Caco-2 (cell line): ENCODE data around the gene PBLD. TPM values are rescaled to one million over a fixed set of nuclear protein-coding genes. Genes with fewer than 3 reads are reported as not detected.

Source experiments
- BruUV-seq: library from RNA; stranded (reverse); fragments of 400-500 nt; replicated peaks from 2 replicates; lab custom pipeline; 2021; lab: Mats Ljungman, UMichigan
- CTCF ChIA-PET: fragments of 300-600 bp; sonication (Branson Sonifier 250); formaldehyde crosslinking; loops from one replicate; lab custom pipeline; 2022; ENCODE audit warnings: antibody characterized with exemption; lab: Charles Lee
- POLR2A ChIA-PET: fragments of 300-600 bp; sonication (Branson Sonifier 250); formaldehyde crosslinking; loops from one replicate; lab custom pipeline; 2022; ENCODE audit warnings: antibody characterized with exemption; lab: Charles Lee
- DNase-seq, 2 experiments: peaks; one replicate each; pipeline versions ENCODE4 v3.0.0 to v3.0.0-alpha.2; 2020 to 2022
- H3K27me3 ChIP-seq: replicated peaks from 2 replicates; pipeline ENCODE4 v1.6.0; 2011; ENCODE audit warnings: low read length; ENCODE audit not compliant: control insufficient read depth, insufficient read depth
- H3K36me3 ChIP-seq: 2 replicates; pipeline ENCODE4 v1.5.1; 2011; ENCODE audit warnings: low read length; ENCODE audit not compliant: control insufficient read depth, insufficient read depth
- H3K4me1 ChIP-seq: fragments of 250-450 bp; sonication (Bioruptor Pico); 2 replicates; pipeline ENCODE4 v1.5.1; 2020; ENCODE audit warnings: mild to moderate bottlenecking
- H3K4me3 ChIP-seq: 2 replicates; pipeline ENCODE4 v1.5.1; 2011; ENCODE audit warnings: low read depth, mild to moderate bottlenecking, control low read depth, low read length
- H3K9me3 ChIP-seq: fragments of 250-450 bp; sonication (Bioruptor Pico); 2 replicates; pipeline ENCODE4 v1.5.1; 2020; ENCODE audit warnings: mild to moderate bottlenecking, moderate library complexity
- H3K27ac Mint-ChIP-seq: one replicate; pipeline ENCODE4 v1.8.0; 2022; ENCODE audit warnings: mixed read lengths; ENCODE audit not compliant: unreplicated experiment
- H3K27me3 Mint-ChIP-seq: one replicate; pipeline ENCODE4 v1.8.0; 2022; ENCODE audit warnings: mixed read lengths; ENCODE audit not compliant: insufficient read depth, unreplicated experiment
- H3K36me3 Mint-ChIP-seq: one replicate; pipeline ENCODE4 v1.8.0; 2022; ENCODE audit warnings: mild to moderate bottlenecking, mixed read lengths; ENCODE audit not compliant: insufficient read depth, unreplicated experiment
- H3K4me1 Mint-ChIP-seq: one replicate; pipeline ENCODE4 v1.8.0; 2022; ENCODE audit warnings: low read depth, mixed read lengths; ENCODE audit not compliant: unreplicated experiment
- H3K4me3 Mint-ChIP-seq: one replicate; pipeline ENCODE4 v1.8.0; 2022; ENCODE audit warnings: mild to moderate bottlenecking, moderate library complexity, mixed read lengths; ENCODE audit not compliant: unreplicated experiment
- H3K9me3 Mint-ChIP-seq: one replicate; pipeline ENCODE4 v1.8.0; 2022; ENCODE audit warnings: mixed read lengths; ENCODE audit not compliant: unreplicated experiment
- intact Hi-C: fragments of 100-400 bp; cut with micrococcal nuclease; formaldehyde crosslinking; loops from one replicate; pipeline ENCODE4 v1.10.0; 2022; ENCODE audit not compliant: unreplicated experiment
- total RNA-seq: library from RNA; stranded (reverse); gene quantifications from 2 replicates; pipeline ENCODE4 v1.2.3, GENCODE V29; 2022
- TF ChIP-seq, protein P1 (sequence below), 2 experiments: fragments of 200-600 bp in 1 of 2; IDR thresholded peaks; 1 replicate in 1 of 2; 2 replicates in 1 of 2; pipeline versions ENCODE4 v1.5.1 to v1.8.0; 2011 to 2022; ENCODE audit warnings: antibody characterized with exemption in 1 of 2, control low read depth in 1 of 2, inconsistent platforms in 1 of 2, low read depth in 1 of 2, low read length in 1 of 2, mild to moderate bottlenecking in 1 of 2, moderate library complexity in 1 of 2; ENCODE audit not compliant: insufficient read depth in 1 of 2, severe bottlenecking in 1 of 2, unreplicated experiment in 1 of 2

Gene PBLD
- total RNA-seq, 1 experiment from 2014 or later: 15.3 TPM

DNA sequence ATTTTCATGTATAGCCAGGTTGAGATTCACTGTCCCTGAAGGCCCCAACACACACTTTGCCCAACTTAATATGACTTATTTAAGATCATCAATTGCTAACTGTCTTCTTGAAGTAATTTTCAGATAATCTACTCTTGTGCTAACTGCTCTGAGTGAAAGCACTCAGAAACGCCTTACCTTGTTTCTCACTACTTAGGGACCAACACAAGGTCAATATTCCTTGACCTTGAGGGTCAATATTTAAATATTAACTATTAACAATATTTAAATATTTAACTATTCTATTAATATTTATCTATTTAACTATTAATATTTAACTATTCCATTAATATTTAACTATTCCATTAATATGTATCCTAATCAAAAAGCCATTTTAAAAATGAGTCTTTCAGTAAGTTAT, 26.9 kb downstream of the PBLD start:
- no peak for DNase-seq
- intact Hi-C loops: loop anchor here (1.0 to 10.0 kb wide), 2 partner anchors 25 to 521 kb away; no protein-coding TSS in a partner anchor

DNA sequence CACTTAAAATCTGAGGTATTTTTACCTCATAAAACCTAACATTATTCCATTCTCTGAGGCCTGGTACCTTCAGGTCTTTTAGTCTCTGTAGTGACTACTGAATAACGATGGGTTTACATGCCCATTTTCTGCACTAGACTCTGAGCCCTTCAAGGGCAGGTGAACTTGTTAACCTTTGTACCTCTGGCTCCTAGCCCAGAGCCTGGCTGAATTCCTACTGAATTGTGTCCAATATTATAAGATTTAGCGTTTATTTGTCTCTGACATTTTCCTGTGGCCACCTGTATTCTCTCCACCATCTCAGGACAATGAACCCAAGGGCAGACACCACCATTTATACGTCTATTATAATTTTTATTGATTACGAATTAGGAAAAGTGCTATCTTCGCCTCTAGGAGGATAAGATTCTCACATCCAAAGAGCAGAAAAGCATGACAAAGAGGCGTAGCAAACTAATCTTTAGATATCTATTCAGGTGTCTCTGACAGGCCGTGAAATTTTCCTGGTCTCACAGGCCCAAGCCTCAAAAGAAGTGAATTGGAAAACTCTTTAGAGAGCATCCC, 28.8 kb downstream of the PBLD start:
- Mint-ChIP-seq H3K9me3 (no peaks in the 10 kb centered on the region), H3K4me3 (no peak overlapping the region), H3K27me3 (no peaks in the 10 kb centered on the region), H3K4me1 (peaks cover 23% of the 10 kb centered on the region), H3K27ac (no peak overlapping the region), H3K36me3 (no peaks in the 10 kb centered on the region)
- POLR2A ChIA-PET: no interaction called here
- H3K4me1 ChIP-seq: peaks cover 24% of the 10 kb centered on the region
- no peaks in the 10 kb centered on the region for H3K36me3 ChIP-seq
- no peak overlapping the region for H3K4me3 ChIP-seq
- TF ChIP-seq, protein P1, sequence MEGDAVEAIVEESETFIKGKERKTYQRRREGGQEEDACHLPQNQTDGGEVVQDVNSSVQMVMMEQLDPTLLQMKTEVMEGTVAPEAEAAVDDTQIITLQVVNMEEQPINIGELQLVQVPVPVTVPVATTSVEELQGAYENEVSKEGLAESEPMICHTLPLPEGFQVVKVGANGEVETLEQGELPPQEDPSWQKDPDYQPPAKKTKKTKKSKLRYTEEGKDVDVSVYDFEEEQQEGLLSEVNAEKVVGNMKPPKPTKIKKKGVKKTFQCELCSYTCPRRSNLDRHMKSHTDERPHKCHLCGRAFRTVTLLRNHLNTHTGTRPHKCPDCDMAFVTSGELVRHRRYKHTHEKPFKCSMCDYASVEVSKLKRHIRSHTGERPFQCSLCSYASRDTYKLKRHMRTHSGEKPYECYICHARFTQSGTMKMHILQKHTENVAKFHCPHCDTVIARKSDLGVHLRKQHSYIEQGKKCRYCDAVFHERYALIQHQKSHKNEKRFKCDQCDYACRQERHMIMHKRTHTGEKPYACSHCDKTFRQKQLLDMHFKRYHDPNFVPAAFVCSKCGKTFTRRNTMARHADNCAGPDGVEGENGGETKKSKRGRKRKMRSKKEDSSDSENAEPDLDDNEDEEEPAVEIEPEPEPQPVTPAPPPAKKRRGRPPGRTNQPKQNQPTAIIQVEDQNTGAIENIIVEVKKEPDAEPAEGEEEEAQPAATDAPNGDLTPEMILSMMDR (IDR thresholded peaks at IDR 0.05; ENCODE audit: insufficient read depth in 1 of 2, low read depth in 1 of 2, low read length in 1 of 2, severe bottlenecking in 1 of 2, unreplicated experiment in 1 of 2): no peak
- CTCF ChIA-PET: interaction anchor here (0.9 kb wide), 1 partner anchor 73 kb away, joined by 3 read pairs; no protein-coding TSS in a partner anchor
- intact Hi-C loops: loop anchor here (5.0 to 10.0 kb wide), 2 partner anchors 72 to 519 kb away; partner anchors contain the start of gene ATOH7
- no peak for DNase-seq
- BruUV-seq: no TSS peak
- H3K9me3 ChIP-seq: no peaks in the 10 kb centered on the region
- no peaks in the 10 kb centered on the region for H3K27me3 ChIP-seq

More for the DNA sequence above, 26.9 kb downstream of the PBLD start:
- Histone ChIP-seq H3K9me3 (no peaks in the 10 kb centered on the region), H3K4me3 (no peak overlapping the region), H3K27me3 (no peaks in the 10 kb centered on the region), H3K36me3 (no peaks in the 10 kb centered on the region), H3K4me1 (peaks cover 24% of the 10 kb centered on the region)
- Mint-ChIP-seq H3K4me3 (no peak overlapping the region), H3K27me3 (no peaks in the 10 kb centered on the region), H3K36me3 (no peaks in the 10 kb centered on the region), H3K9me3 (no peaks in the 10 kb centered on the region), H3K4me1 (peaks cover 23% of the 10 kb centered on the region), H3K27ac (no peak overlapping the region)
- TF ChIP-seq, protein P1 (IDR thresholded peaks at IDR 0.05; ENCODE audit: insufficient read depth in 1 of 2, low read depth in 1 of 2, low read length in 1 of 2, severe bottlenecking in 1 of 2, unreplicated experiment in 1 of 2): no peak
- no TSS peak for BruUV-seq
- ChIA-PET POLR2A (no interaction called here), CTCF (interaction anchor here (2.0 kb wide), 1 partner anchor 93 kb away, joined by 7 read pairs; no protein-coding TSS in a partner anchor)

DNA sequence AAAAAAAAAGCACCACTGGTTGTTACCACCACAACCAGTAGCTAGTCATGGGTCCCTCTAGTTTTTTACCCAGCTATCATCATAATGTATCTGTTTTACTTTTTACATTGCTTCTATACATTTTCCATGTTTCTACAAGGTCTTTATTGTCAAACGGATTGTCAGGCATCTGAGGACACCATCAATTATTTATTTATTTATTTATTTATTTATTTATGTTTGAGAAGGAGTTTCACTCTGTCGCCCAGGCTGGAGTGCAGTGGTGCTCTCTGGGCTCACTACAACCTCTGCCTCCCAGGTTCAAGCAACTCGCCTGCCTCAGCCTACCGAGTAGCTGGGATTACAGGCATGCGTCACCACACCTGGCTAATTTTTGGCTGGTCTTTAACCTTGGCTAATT, 29.9 kb downstream of the PBLD start:
- ChIA-PET POLR2A (interaction anchor here (0.6 kb wide), 1 partner anchor 29 kb away, joined by 3 read pairs; the partner anchor contains the start of gene HNRNPH3), CTCF (interaction anchor here (0.7 to 2.2 kb wide), 3 partner anchors 11 to 146 kb away, joined by 3 to 56 read pairs (median 9); no protein-coding TSS in a partner anchor)
- intact Hi-C loops: loop anchor here (1.0 to 10.0 kb wide), 7 partner anchors 28 to 518 kb away; partner anchors contain the start of gene ATOH7
- no peak overlapping the region for H3K4me3 Mint-ChIP-seq
- no peak for DNase-seq
- H3K9me3 Mint-ChIP-seq: no peaks in the 10 kb centered on the region
- BruUV-seq: no TSS peak
- Histone ChIP-seq H3K4me3 (no peak overlapping the region), H3K27me3 (no peaks in the 10 kb centered on the region), H3K9me3 (no peaks in the 10 kb centered on the region), H3K4me1 (peaks cover 24% of the 10 kb centered on the region), H3K36me3 (no peaks in the 10 kb centered on the region)
- no peaks in the 10 kb centered on the region for H3K27me3 Mint-ChIP-seq
- no peaks in the 10 kb centered on the region for H3K36me3 Mint-ChIP-seq
- no peak overlapping the region for H3K27ac Mint-ChIP-seq
- TF ChIP-seq, protein P1 (IDR thresholded peaks at IDR 0.05; ENCODE audit: insufficient read depth in 1 of 2, low read depth in 1 of 2, low read length in 1 of 2, severe bottlenecking in 1 of 2, unreplicated experiment in 1 of 2): no peak
- H3K4me1 Mint-ChIP-seq: peaks cover 23% of the 10 kb centered on the region
